Nephron (organoid): ENCODE measurements around the gene GALNT2.

Source experiments
- H3K27ac Mint-ChIP-seq, 3 experiments: 2 replicates each; pipeline ENCODE4 v1.8.0; 2020; ENCODE audit warnings: mixed read lengths in 3 of 3, mild to moderate bottlenecking in 2 of 3, moderate library complexity in 1 of 3
- H3K27me3 Mint-ChIP-seq: 2 replicates; pipeline ENCODE4 v1.8.0; 2021; ENCODE audit warnings: low read depth, mild to moderate bottlenecking, moderate library complexity, mixed read lengths
- H3K36me3 Mint-ChIP-seq: 2 replicates; pipeline ENCODE4 v1.8.0; 2020; ENCODE audit warnings: low read depth, mixed read lengths
- H3K4me1 Mint-ChIP-seq: 2 replicates; pipeline ENCODE4 v1.8.0; 2020; ENCODE audit warnings: mixed read lengths
- H3K4me3 Mint-ChIP-seq, 3 experiments: 2 replicates each; pipeline ENCODE4 v1.8.0; 2020; ENCODE audit warnings: mild to moderate bottlenecking in 3 of 3, mixed read lengths in 3 of 3, moderate library complexity in 2 of 3
- H3K9me3 Mint-ChIP-seq: 2 replicates; pipeline ENCODE4 v1.8.0; 2020; ENCODE audit warnings: mixed read lengths
- CTCF ChIP-seq, 3 experiments: fragments of 200-600 bp; sonication (generic); IDR thresholded peaks; one replicate each; pipeline ENCODE4 v1.5.0; 2021; ENCODE audit warnings: antibody characterized with exemption in 3 of 3; ENCODE audit not compliant: unreplicated experiment in 3 of 3

Gene GALNT2

GRCh38 chr1:230077436-230078213 lies 10.6 kb downstream of the GALNT2 start:
- peaks cover 35% of the 10 kb centered on the region for H3K4me1 Mint-ChIP-seq
- peaks cover 1% of the 10 kb centered on the region for H3K27me3 Mint-ChIP-seq
- peaks cover 19% of the 10 kb centered on the region for H3K36me3 Mint-ChIP-seq
- H3K27ac Mint-ChIP-seq, result no peak overlapping the region
- no peak for TF ChIP-seq CTCF (IDR thresholded peaks at IDR 0.05; ENCODE audit: unreplicated experiment in 3 of 3)
- peaks cover 1% of the 10 kb centered on the region for H3K9me3 Mint-ChIP-seq
- H3K4me3 Mint-ChIP-seq, result no peak overlapping the region

- no peak for TF ChIP-seq CTCF (IDR thresholded peaks at IDR 0.05; ENCODE audit: unreplicated experiment in 3 of 3)
- peak overlapping the region in 2 of 3 experiments; percentile 27 to 70 for H3K27ac Mint-ChIP-seq
- H3K27me3 Mint-ChIP-seq, result peaks cover 11% of the 10 kb centered on the region
- peaks cover 19% of the 10 kb centered on the region for H3K36me3 Mint-ChIP-seq
- H3K4me3 Mint-ChIP-seq, result no peak overlapping the region
- peaks cover 4% of the 10 kb centered on the region for H3K9me3 Mint-ChIP-seq
- H3K4me1 Mint-ChIP-seq, result peaks cover 39% of the 10 kb centered on the region
Measured at GRCh38 chr1:230079199-230080024, 12.4 kb downstream of the GALNT2 start.

DNA sequence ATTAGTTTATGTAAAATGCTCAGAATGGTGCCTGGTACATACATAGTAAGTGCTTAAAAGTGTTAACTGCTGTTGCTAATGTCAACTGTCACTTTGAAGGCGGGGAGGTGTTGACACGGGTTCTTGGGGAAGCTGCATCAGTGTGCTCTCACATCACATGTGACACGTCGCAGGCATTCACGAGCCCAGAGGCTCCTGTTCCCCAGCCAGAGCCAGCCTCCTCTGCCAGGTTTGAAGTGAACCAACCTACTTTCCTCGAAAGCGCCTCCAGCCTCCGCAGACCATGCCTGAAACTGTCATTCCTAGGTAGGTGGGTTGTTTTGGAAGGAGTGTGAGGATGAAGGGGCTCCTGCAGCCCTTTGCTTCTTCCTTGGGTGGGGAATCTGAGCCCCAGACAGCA lies 13.8 kb downstream of the GALNT2 start:
- H3K4me3 Mint-ChIP-seq, result no peak overlapping the region

GRCh38 chr1:230081751-230082150 lies 14.7 kb downstream of the GALNT2 start:
- peaks cover 14% of the 10 kb centered on the region for H3K27me3 Mint-ChIP-seq
- no peak for TF ChIP-seq CTCF (IDR thresholded peaks at IDR 0.05; ENCODE audit: unreplicated experiment in 3 of 3)
- H3K4me3 Mint-ChIP-seq, result no peak overlapping the region
- peaks cover 4% of the 10 kb centered on the region for H3K9me3 Mint-ChIP-seq
- H3K36me3 Mint-ChIP-seq, result peaks cover 12% of the 10 kb centered on the region
- H3K27ac Mint-ChIP-seq, result no peak overlapping the region
- H3K4me1 Mint-ChIP-seq, result peaks cover 50% of the 10 kb centered on the region

More for the DNA sequence above, 13.8 kb downstream of the GALNT2 start:
- H3K36me3 Mint-ChIP-seq, result peaks cover 19% of the 10 kb centered on the region
- peaks cover 14% of the 10 kb centered on the region for H3K27me3 Mint-ChIP-seq
- TF ChIP-seq CTCF (IDR thresholded peaks at IDR 0.05; ENCODE audit: unreplicated experiment in 3 of 3), result no peak
- peaks cover 45% of the 10 kb centered on the region for H3K4me1 Mint-ChIP-seq
- H3K9me3 Mint-ChIP-seq, result peaks cover 4% of the 10 kb centered on the region
- no peak overlapping the region for H3K27ac Mint-ChIP-seq

DNA sequence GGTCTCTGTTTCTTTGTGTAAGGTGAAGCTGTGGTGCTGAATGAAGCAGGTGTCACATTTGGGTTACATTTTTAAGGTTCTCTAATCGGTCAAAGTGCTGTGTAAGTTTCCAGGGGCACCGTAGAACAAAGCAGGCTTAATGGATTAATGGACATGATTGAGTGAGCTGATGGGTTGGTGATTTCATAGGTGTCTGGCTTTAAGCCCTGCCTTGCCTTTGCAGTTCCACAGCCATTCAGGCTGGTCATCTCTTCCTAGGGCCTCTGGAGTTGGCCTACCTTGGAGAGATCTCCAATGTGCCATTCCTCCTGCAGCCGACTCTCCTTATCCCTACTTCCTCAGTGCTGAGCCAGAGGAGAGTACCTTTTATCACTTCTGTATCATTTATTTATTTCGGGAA lies 15.2 kb downstream of the GALNT2 start:
- peaks cover 4% of the 10 kb centered on the region for H3K9me3 Mint-ChIP-seq
- H3K4me1 Mint-ChIP-seq, result peaks cover 54% of the 10 kb centered on the region
- no peak overlapping the region for H3K27ac Mint-ChIP-seq
- peaks cover 8% of the 10 kb centered on the region for H3K36me3 Mint-ChIP-seq
- peaks cover 14% of the 10 kb centered on the region for H3K27me3 Mint-ChIP-seq
- H3K4me3 Mint-ChIP-seq, result no peak overlapping the region
- no peak for TF ChIP-seq CTCF (IDR thresholded peaks at IDR 0.05; ENCODE audit: unreplicated experiment in 3 of 3)
